Left ventricle myocardium inferior (tissue), 1 donor: ENCODE data around the gene HP1BP3. TPM values are rescaled to one million over a fixed set of nuclear protein-coding genes. Genes with fewer than 3 reads are reported as not detected.

Source experiments
- DNase-seq: peaks from one replicate; pipeline ENCODE4 v3.0.0-alpha.2; 2020
- H3K27ac ChIP-seq: fragments of 200-600 bp; replicated peaks from 2 replicates; pipeline ENCODE4 v1.8.0; 2021
- H3K27me3 ChIP-seq: fragments of 200-600 bp; 2 replicates; pipeline ENCODE4 v1.8.0; 2021; ENCODE audit warnings: low read depth
- H3K36me3 ChIP-seq: fragments of 200-600 bp; 2 replicates; pipeline ENCODE4 v1.8.0; 2021
- H3K4me1 ChIP-seq: fragments of 200-600 bp; 2 replicates; pipeline ENCODE4 v1.8.0; 2021
- H3K4me3 ChIP-seq: fragments of 200-600 bp; 2 replicates; pipeline ENCODE4 v1.8.0; 2021; ENCODE audit warnings: mild to moderate bottlenecking, moderate library complexity
- H3K9me3 ChIP-seq: fragments of 200-600 bp; replicated peaks from 2 replicates; pipeline ENCODE4 v1.8.0; 2021
- intact Hi-C: fragments of 100-400 bp; cut with micrococcal nuclease; formaldehyde crosslinking; loops from one replicate; pipeline ENCODE4 v1.11.0; 2022
- long read RNA-seq: library from polyadenylated mRNA; unstranded; transcript quantifications from one replicate; pipeline ENCODE4 v2.0.0, GENCODE V29; 2021
- total RNA-seq: library from RNA; stranded (reverse); fragmentation: NEBNext Ultra II Directional; extraction: Animal tissue kit (Norgen Biotek cat#: 25700); gene quantifications from one replicate; pipeline ENCODE4 v1.2.1, GENCODE V29; 2021
- TF ChIP-seq, protein P1 (sequence below): fragments of 200-600 bp; IDR thresholded peaks from 2 replicates; pipeline ENCODE4 v1.8.0; 2021; ENCODE audit warnings: antibody characterized with exemption, mild to moderate bottlenecking, borderline replicate concordance
- donor health status: DM: no; HTN: yes; CAD: no; lungs with severe emphysema.

Gene HP1BP3
- total RNA-seq: 118 TPM
- long read RNA-seq, full-length matches to known transcripts: 7 of 204 reads
- long read RNA-seq, partial matches to known transcripts: 10 of 204 reads
- long read RNA-seq, other reads (novel, unspliced or antisense): 187 of 204 reads

- Histone ChIP-seq H3K27me3 (no peaks in the 10 kb centered on the region), H3K4me1 (peaks cover 50% of the 10 kb centered on the region), H3K36me3 (no peaks in the 10 kb centered on the region), H3K27ac (peak within 1 kb of the TSS; percentile 96), H3K4me3 (peak within 1 kb of the TSS; percentile 91), H3K9me3 (no peaks in the 10 kb centered on the region)
- intact Hi-C loops: no loop called here
- TF ChIP-seq, protein P1, sequence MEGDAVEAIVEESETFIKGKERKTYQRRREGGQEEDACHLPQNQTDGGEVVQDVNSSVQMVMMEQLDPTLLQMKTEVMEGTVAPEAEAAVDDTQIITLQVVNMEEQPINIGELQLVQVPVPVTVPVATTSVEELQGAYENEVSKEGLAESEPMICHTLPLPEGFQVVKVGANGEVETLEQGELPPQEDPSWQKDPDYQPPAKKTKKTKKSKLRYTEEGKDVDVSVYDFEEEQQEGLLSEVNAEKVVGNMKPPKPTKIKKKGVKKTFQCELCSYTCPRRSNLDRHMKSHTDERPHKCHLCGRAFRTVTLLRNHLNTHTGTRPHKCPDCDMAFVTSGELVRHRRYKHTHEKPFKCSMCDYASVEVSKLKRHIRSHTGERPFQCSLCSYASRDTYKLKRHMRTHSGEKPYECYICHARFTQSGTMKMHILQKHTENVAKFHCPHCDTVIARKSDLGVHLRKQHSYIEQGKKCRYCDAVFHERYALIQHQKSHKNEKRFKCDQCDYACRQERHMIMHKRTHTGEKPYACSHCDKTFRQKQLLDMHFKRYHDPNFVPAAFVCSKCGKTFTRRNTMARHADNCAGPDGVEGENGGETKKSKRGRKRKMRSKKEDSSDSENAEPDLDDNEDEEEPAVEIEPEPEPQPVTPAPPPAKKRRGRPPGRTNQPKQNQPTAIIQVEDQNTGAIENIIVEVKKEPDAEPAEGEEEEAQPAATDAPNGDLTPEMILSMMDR: no peak
- DNase-seq: peak; percentile 85
Observed at GRCh38 chr1:20787029-20787839, at the start of gene HP1BP3. HP1BP3 (minus strand) TSS chr1:20787307; CDS start chr1:20780440, 6,867 bp downstream.

GRCh38 chr1:20836230-20836629 lies 49.1 kb upstream of the HP1BP3 start:
- H3K4me1 ChIP-seq: no peaks in the 10 kb centered on the region
- H3K27ac ChIP-seq: no peak overlapping the region
- peaks cover 38% of the 10 kb centered on the region for H3K36me3 ChIP-seq
- DNase-seq: no peak
- no peaks in the 10 kb centered on the region for H3K9me3 ChIP-seq
- TF ChIP-seq, protein P1: no peak
- intact Hi-C loops: no loop called here
- no peaks in the 10 kb centered on the region for H3K27me3 ChIP-seq
- no peak overlapping the region for H3K4me3 ChIP-seq

- TF ChIP-seq, protein P1: no peak
- no peak for DNase-seq
- H3K4me3 ChIP-seq: no peak overlapping the region
- H3K9me3 ChIP-seq: no peaks in the 10 kb centered on the region
- H3K36me3 ChIP-seq: peaks cover 28% of the 10 kb centered on the region
- H3K27ac ChIP-seq: no peak overlapping the region
- intact Hi-C loops: no loop called here
- no peaks in the 10 kb centered on the region for H3K27me3 ChIP-seq
- no peaks in the 10 kb centered on the region for H3K4me1 ChIP-seq
Observed at GRCh38 chr1:20834780-20835179, 47.7 kb upstream of the HP1BP3 start.

GRCh38 chr1:20834192-20834591 lies 47.1 kb upstream of the HP1BP3 start:
- intact Hi-C loops: no loop called here

GRCh38 chr1:20830378-20830777 lies 43.3 kb upstream of the HP1BP3 start:
- peaks cover 29% of the 10 kb centered on the region for H3K36me3 ChIP-seq
- intact Hi-C loops: no loop called here

More at GRCh38 chr1:20834192-20834591, 47.1 kb upstream of the HP1BP3 start:
- no peaks in the 10 kb centered on the region for H3K4me1 ChIP-seq
- no peak overlapping the region for H3K4me3 ChIP-seq
- no peak overlapping the region for H3K27ac ChIP-seq
- no peaks in the 10 kb centered on the region for H3K9me3 ChIP-seq
- no peaks in the 10 kb centered on the region for H3K27me3 ChIP-seq
- TF ChIP-seq, protein P1: no peak
- H3K36me3 ChIP-seq: peaks cover 22% of the 10 kb centered on the region
- DNase-seq: no peak

More at GRCh38 chr1:20830378-20830777, 43.3 kb upstream of the HP1BP3 start:
- Histone ChIP-seq H3K4me3 (no peak overlapping the region), H3K27me3 (no peaks in the 10 kb centered on the region), H3K9me3 (no peaks in the 10 kb centered on the region), H3K27ac (no peak overlapping the region), H3K4me1 (no peaks in the 10 kb centered on the region)
- TF ChIP-seq, protein P1: no peak
- no peak for DNase-seq
